Stimulated activated CD8-positive, alpha-beta memory T cell treated with anti-CD3 and anti-CD28 coated beads, Interleukin-7, amount 100 ng/mL, for 48 hours (primary cell): ENCODE data around the gene HSD3B7.
"Not testable (repeated sequence)": the region's sequence is repeated elsewhere in the genome, so short reads cannot be mapped to it uniquely, and the experiment has no call there.

Experiments used
- DNase-seq, 2 donors: peaks; one replicate each; pipeline ENCODE4 v3.0.0-alpha.2; 2020; ENCODE audit warnings: low read depth in 1 of 2; ENCODE audit errors: extremely low read depth in 1 of 2

The HSD3B7 gene

GRCh38 chr16:30998852-30999761, 14.1 kb downstream of the HSD3B7 start:
- DNase-seq: no peak

- no peak for DNase-seq
These were observed 15.8 kb downstream of the HSD3B7 start for GRCh38 chr16:31000671-31001382.

GRCh38 chr16:31001507-31002249, 16.7 kb downstream of the HSD3B7 start:
- no peak for DNase-seq

- no peak for DNase-seq
These were observed 17.3 kb downstream of the HSD3B7 start for GRCh38 chr16:31002250-31002700.

GRCh38 chr16:31002862-31003341, 17.9 kb downstream of the HSD3B7 start:
- no peak for DNase-seq

- no peak for DNase-seq
These were observed 18.7 kb downstream of the HSD3B7 start for GRCh38 chr16:31003744-31004143.

GRCh38 chr16:31004658-31005057, 19.7 kb downstream of the HSD3B7 start:
- no peak for DNase-seq

- no peak for DNase-seq
These were observed 20.5 kb downstream of the HSD3B7 start for GRCh38 chr16:31005350-31006085.

- no peak for DNase-seq
These were observed 21.0 kb downstream of the HSD3B7 start for GRCh38 chr16:31006086-31006385.

GRCh38 chr16:31006589-31006988, 21.6 kb downstream of the HSD3B7 start:
- no peak for DNase-seq

GRCh38 chr16:31007684-31008083, 22.7 kb downstream of the HSD3B7 start:
- no peak for DNase-seq

- DNase-seq: no peak
These were observed 23.1 kb downstream of the HSD3B7 start for GRCh38 chr16:31008149-31008548.

- DNase-seq: no peak
These were observed 23.5 kb downstream of the HSD3B7 start for GRCh38 chr16:31008551-31008950.

- no peak for DNase-seq
These were observed 24.1 kb downstream of the HSD3B7 start for GRCh38 chr16:31009120-31009519.

- no peak for DNase-seq
These were observed 25.0 kb downstream of the HSD3B7 start for GRCh38 chr16:31009894-31010584.

GRCh38 chr16:31010585-31011325, 25.7 kb downstream of the HSD3B7 start, which contains the start of gene STX1B:
STX1B (minus strand) TSS chr16:31010638; CDS start chr16:31010396, 242 bp downstream.
- DNase-seq: peak in 1 of 2 donors; percentile 8

GRCh38 chr16:31011815-31012214, 26.8 kb downstream of the HSD3B7 start:
- not testable (repeated sequence) for DNase-seq

- not testable (repeated sequence) for DNase-seq
These were observed 28.3 kb downstream of the HSD3B7 start for GRCh38 chr16:31013292-31013691.

GRCh38 chr16:31016018-31016417, 31.0 kb downstream of the HSD3B7 start:
- DNase-seq: no peak
